Osteocyte (in vitro differentiated cells): ENCODE results near the gene GADD45A. TPM values are rescaled to one million over a fixed set of nuclear protein-coding genes. Genes with fewer than 3 reads are reported as not detected.

Experiments used
- DNase-seq: peaks from one replicate; pipeline ENCODE4 v3.0.0; 2021; ENCODE audit warnings: mixed read lengths; ENCODE audit not compliant: unreplicated experiment; ENCODE audit errors: extremely low spot score
- H3K27ac Mint-ChIP-seq: one replicate; pipeline ENCODE4 v1.8.0; 2021; ENCODE audit warnings: mild to moderate bottlenecking, mixed read lengths; ENCODE audit not compliant: unreplicated experiment
- H3K27me3 Mint-ChIP-seq: one replicate; pipeline ENCODE4 v1.8.0; 2021; ENCODE audit warnings: mixed read lengths; ENCODE audit not compliant: unreplicated experiment
- H3K36me3 Mint-ChIP-seq: one replicate; pipeline ENCODE4 v1.8.0; 2021; ENCODE audit warnings: mixed read lengths; ENCODE audit not compliant: unreplicated experiment
- H3K4me1 Mint-ChIP-seq: one replicate; pipeline ENCODE4 v1.8.0; 2021; ENCODE audit warnings: mixed read lengths; ENCODE audit not compliant: unreplicated experiment
- H3K4me3 Mint-ChIP-seq: one replicate; pipeline ENCODE4 v1.8.0; 2021; ENCODE audit warnings: mild to moderate bottlenecking, moderate library complexity, mixed read lengths; ENCODE audit not compliant: unreplicated experiment
- H3K9me3 Mint-ChIP-seq: one replicate; pipeline ENCODE4 v1.8.0; 2021; ENCODE audit warnings: mixed read lengths; ENCODE audit not compliant: unreplicated experiment
- long read RNA-seq: library from polyadenylated mRNA; unstranded; transcript quantifications from one replicate; pipeline ENCODE4 v2.0.0, GENCODE V29; 2021
- total RNA-seq: library from RNA; stranded (reverse); gene quantifications from 2 replicates; pipeline ENCODE4 v1.2.1, GENCODE V29; 2021
- TF ChIP-seq, protein P1 (sequence below): fragments of 200-600 bp; sonication (generic); IDR thresholded peaks from 2 replicates; pipeline ENCODE4 v1.5.0; 2021; ENCODE audit warnings: antibody characterized with exemption, mild to moderate bottlenecking, moderate library complexity

GADD45A gene, protein sequence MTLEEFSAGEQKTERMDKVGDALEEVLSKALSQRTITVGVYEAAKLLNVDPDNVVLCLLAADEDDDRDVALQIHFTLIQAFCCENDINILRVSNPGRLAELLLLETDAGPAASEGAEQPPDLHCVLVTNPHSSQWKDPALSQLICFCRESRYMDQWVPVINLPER
- 43.3 and 45.3 TPM in 2 replicates for total RNA-seq
- long read RNA-seq, transcript GADD45A-202 (4 exons, 1,496 nt) = major isoform, 6 of 14 reads
- long read RNA-seq, partial matches to known transcripts = 5 of 14 reads
- long read RNA-seq, other reads (novel, unspliced or antisense) = 2 of 14 reads

DNA sequence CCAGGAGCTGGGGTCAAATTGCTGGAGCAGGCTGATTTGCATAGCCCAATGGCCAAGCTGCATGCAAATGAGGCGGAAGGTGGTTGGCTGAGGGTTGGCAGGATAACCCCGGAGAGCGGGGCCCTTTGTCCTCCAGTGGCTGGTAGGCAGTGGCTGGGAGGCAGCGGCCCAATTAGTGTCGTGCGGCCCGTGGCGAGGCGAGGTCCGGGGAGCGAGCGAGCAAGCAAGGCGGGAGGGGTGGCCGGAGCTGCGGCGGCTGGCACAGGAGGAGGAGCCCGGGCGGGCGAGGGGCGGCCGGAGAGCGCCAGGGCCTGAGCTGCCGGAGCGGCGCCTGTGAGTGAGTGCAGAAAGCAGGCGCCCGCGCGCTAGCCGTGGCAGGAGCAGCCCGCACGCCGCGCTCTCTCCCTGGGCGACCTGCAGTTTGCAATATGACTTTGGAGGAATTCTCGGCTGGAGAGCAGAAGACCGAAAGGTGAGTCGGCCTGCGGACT is at the start of gene GADD45A:
Gene GADD45A, plus strand, starts transcription at position 135 of the 491 bp plus-strand sequence. Its CDS starts 294 bp downstream, at position 429.
- DNase-seq = peak; percentile 99
- Mint-ChIP-seq H3K9me3 (no peaks in the 10 kb centered on the region), H3K36me3 (peaks cover 23% of the 10 kb centered on the region), H3K27me3 (no peaks in the 10 kb centered on the region), H3K27ac (peak within 1 kb of the TSS; percentile 90), H3K4me3 (peak within 1 kb of the TSS; percentile 93), H3K4me1 (peaks cover 45% of the 10 kb centered on the region)
- TF ChIP-seq, protein P1, sequence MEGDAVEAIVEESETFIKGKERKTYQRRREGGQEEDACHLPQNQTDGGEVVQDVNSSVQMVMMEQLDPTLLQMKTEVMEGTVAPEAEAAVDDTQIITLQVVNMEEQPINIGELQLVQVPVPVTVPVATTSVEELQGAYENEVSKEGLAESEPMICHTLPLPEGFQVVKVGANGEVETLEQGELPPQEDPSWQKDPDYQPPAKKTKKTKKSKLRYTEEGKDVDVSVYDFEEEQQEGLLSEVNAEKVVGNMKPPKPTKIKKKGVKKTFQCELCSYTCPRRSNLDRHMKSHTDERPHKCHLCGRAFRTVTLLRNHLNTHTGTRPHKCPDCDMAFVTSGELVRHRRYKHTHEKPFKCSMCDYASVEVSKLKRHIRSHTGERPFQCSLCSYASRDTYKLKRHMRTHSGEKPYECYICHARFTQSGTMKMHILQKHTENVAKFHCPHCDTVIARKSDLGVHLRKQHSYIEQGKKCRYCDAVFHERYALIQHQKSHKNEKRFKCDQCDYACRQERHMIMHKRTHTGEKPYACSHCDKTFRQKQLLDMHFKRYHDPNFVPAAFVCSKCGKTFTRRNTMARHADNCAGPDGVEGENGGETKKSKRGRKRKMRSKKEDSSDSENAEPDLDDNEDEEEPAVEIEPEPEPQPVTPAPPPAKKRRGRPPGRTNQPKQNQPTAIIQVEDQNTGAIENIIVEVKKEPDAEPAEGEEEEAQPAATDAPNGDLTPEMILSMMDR = peak; percentile 10

DNA sequence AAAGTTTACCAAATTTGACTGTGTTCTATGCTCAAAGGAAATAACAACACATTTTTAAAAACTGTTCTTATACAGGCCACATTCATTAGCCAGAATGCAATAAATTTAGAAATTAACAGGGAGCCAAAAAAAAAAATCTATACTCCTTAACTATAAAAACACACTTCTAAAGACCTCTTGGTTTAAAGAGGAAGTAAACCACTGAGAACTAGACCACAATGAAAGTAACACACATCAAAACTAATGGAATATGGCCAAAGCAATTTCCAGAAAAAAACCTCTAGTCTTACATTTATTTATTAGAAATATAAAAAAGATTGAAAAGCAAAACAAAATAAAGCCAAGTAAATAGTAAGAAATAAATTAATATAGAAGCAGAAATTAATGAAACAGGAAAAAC is 48.9 kb upstream of the GADD45A start:
- Mint-ChIP-seq H3K36me3 (no peaks in the 10 kb centered on the region), H3K27ac (no peak overlapping the region), H3K4me3 (no peak overlapping the region), H3K4me1 (no peaks in the 10 kb centered on the region), H3K9me3 (no peaks in the 10 kb centered on the region), H3K27me3 (no peaks in the 10 kb centered on the region)
- no peak for DNase-seq
- TF ChIP-seq, protein P1 = no peak

DNA sequence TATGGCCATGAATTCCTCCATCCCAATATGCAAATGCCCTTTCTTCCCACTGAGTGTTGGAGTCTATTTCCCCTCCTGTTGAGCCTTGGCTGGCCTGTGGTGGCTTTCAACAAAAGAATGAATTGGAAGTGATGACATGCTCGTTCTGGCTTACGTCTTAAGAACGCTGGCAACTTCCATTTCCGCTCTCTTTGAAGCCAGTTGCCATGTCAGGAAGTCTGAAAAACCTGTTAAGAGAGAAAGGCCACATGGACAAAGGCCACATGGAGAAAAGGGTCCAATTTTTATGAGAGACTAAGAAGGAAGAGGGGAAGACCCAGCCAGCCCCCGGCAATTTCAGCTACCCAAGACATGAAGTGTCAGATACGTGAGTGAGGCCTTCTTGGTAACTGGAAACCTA is 45.6 kb upstream of the GADD45A start:
- Mint-ChIP-seq H3K27me3 (no peaks in the 10 kb centered on the region), H3K4me3 (no peak overlapping the region)

DNA sequence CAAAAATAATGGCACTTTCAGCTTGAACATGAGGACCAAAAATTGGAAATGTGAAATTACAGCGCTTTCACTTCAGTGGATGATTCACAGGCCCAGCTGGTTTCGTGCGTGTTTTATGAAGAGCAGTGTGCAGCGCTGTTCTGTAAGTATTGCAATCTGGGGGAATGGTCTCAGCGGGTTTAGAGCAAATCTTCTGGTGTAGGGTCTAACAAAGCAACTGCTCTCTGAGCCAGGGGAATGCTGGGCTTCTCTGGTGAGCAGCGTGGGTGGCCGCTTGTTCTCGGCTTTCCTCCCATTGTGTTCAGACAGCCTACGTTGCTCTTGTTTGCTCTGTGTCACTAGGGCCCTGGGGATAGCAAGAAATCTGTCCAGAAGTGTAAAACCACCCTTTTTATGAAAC is 42.4 kb upstream of the GADD45A start:
- Mint-ChIP-seq H3K36me3 (no peaks in the 10 kb centered on the region), H3K27me3 (no peaks in the 10 kb centered on the region), H3K9me3 (no peaks in the 10 kb centered on the region), H3K27ac (no peak overlapping the region), H3K4me1 (no peaks in the 10 kb centered on the region), H3K4me3 (no peak overlapping the region)
- no peak for DNase-seq
- TF ChIP-seq, protein P1 = no peak

More for the DNA sequence above, 45.6 kb upstream of the GADD45A start:
- H3K36me3 Mint-ChIP-seq = no peaks in the 10 kb centered on the region
- DNase-seq = no peak
- no peaks in the 10 kb centered on the region for H3K4me1 Mint-ChIP-seq
- TF ChIP-seq, protein P1 = no peak
- H3K27ac Mint-ChIP-seq = no peak overlapping the region
- no peaks in the 10 kb centered on the region for H3K9me3 Mint-ChIP-seq

DNA sequence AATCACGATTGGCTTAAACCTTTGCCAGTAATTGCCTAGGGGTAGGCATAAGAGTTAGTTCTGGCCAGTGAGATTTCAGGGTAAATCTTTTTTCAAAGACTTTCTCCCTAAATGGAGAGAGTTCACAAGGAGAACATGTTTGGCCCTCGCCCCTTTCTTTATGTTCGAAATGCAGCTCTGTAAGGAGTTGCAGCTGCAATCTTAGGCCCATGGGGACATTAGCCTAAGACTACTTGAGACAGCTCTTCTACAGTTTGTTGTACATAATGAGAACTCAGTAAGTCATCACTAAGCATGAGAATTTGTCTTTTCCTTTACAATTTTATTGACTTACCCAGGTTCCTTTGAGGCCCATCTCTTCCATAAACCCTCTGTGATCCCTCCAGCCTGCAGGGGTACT is 40.4 kb upstream of the GADD45A start:
- H3K36me3 Mint-ChIP-seq = no peaks in the 10 kb centered on the region
- DNase-seq = no peak
- H3K4me3 Mint-ChIP-seq = no peak overlapping the region
- no peaks in the 10 kb centered on the region for H3K4me1 Mint-ChIP-seq
- TF ChIP-seq, protein P1 = no peak
- H3K27ac Mint-ChIP-seq = no peak overlapping the region
- H3K9me3 Mint-ChIP-seq = no peaks in the 10 kb centered on the region
- H3K27me3 Mint-ChIP-seq = no peaks in the 10 kb centered on the region
